Stomach (tissue), 9 donors: ENCODE data around the gene AGFG1. TPM values are rescaled to one million over a fixed set of nuclear protein-coding genes. Genes with fewer than 3 reads are reported as not detected.

Experiments used
- DNase-seq, 2 donors: peaks; one replicate each; pipeline versions ENCODE4 v3.0.0 to v3.0.0-alpha.2; 2013 to 2019
- H3K27ac ChIP-seq, 5 donors: fragments of 200-600 bp in 4 of 5; sonication (generic) in 4 of 5; one replicate each; pipeline ENCODE4 v1.5.1; 2013 to 2019; ENCODE audit warnings: mild to moderate bottlenecking in 1 of 5, moderate library complexity in 1 of 5
- H3K27me3 ChIP-seq, 3 donors: fragments of 200-600 bp; sonication (generic); one replicate each; pipeline ENCODE4 v1.5.1; 2017 to 2019; ENCODE audit warnings: mixed run types in 1 of 3
- H3K36me3 ChIP-seq, 4 donors: fragments of 200-600 bp; sonication (generic); 1 replicate in 3 of 4; 2 replicates in 1 of 4; pipeline ENCODE4 v1.5.1; 2016 to 2019
- H3K4me1 ChIP-seq, 4 donors: fragments of 200-600 bp; sonication (generic); one replicate each; pipeline ENCODE4 v1.5.1; 2016 to 2019
- H3K4me3 ChIP-seq, 4 donors: fragments of 200-600 bp; sonication (generic) in 3 of 4; one replicate each; pipeline ENCODE4 v1.5.1; 2016 to 2019; ENCODE audit warnings: mild to moderate bottlenecking in 1 of 4
- H3K9me3 ChIP-seq, 4 donors: fragments of 200-600 bp; sonication (generic); one replicate each; pipeline ENCODE4 v1.5.1; 2016 to 2019
- CTCF ChIP-seq, 7 experiments: fragments of 450-650 bp in 4 of 7; fragments of 200-600 bp in 3 of 7; sonication (generic) in 3 of 7; IDR thresholded peaks; one replicate each; pipeline ENCODE4 v1.5.1; 2016 to 2019; ENCODE audit warnings: antibody characterized with exemption in 7 of 7, control low read depth in 2 of 7, mild to moderate bottlenecking in 1 of 7
- EP300 ChIP-seq: sonication (generic); formaldehyde crosslinking; IDR thresholded peaks from one replicate; pipeline ENCODE4 v1.6.1; 2017; ENCODE audit warnings: antibody characterized with exemption
- POLR2A ChIP-seq, 4 donors: fragments of 450-650 bp; IDR thresholded peaks; one replicate each; pipeline ENCODE4 v1.6.1; 2016; ENCODE audit warnings: antibody characterized with exemption in 4 of 4, control low read depth in 2 of 4, mild to moderate bottlenecking in 1 of 4, moderate library complexity in 1 of 4
- POLR2AphosphoS5 ChIP-seq, 3 donors: sonication (generic); formaldehyde crosslinking; IDR thresholded peaks; one replicate each; pipeline ENCODE4 v1.6.1; 2016; ENCODE audit warnings: antibody characterized with exemption in 3 of 3
- WGBS, 5 donors: extraction: QIAGEN DNeasy Blood & Tissue Kit in 3 of 5; methylation state at CpG; one replicate each; pipeline versions ENCODE4 v1.1.5 to v1.1.7; 2013 to 2018; 5-methylcytosine and 5-hydroxymethylcytosine counted together
- intact Hi-C: fragments of 100-400 bp; cut with DNase I; formaldehyde crosslinking; loops from one replicate; pipeline ENCODE4 v1.15.1; 2023; ENCODE audit warnings: low total_unique reads
- polyA plus RNA-seq, 3 donors: library from polyadenylated mRNA; stranded (reverse); fragments of 200-250 nt; gene quantifications; one replicate each; pipeline ENCODE4 v1.2.3, GENCODE V29; 2013
- total RNA-seq, 5 donors: library from RNA; depleted of rRNA; stranded (reverse); fragments of >200 nt; gene quantifications; one replicate each; pipeline versions ENCODE4 v1.1.0 to v1.2.3, GENCODE V29; 2014 to 2016
- donor health status: healthy with polysubstance abuse.
- donor health status: Bipolar disorder and iron deficiency.
- donor health status: healthy.

AGFG1 gene
- total and polyA plus RNA-seq, 8 donors: 16.1 to 119 (median 35.7) TPM

GRCh38 chr2:227511239-227511930, 39.4 kb downstream of the AGFG1 start:
- WGBS, 5 donors: 61 to 81% (median 77%) methylated on average over 4 of the region's 4 CpGs
- no peaks in the 10 kb centered on the region for H3K36me3 ChIP-seq
- DNase-seq: no peak
- no peak overlapping the region for H3K4me3 ChIP-seq
- intact Hi-C loops: no loop called here
- H3K27ac ChIP-seq: peak overlapping the region in 3 of 5 donors; percentile 3 to 40 (median 36)
- peaks cover 45 to 96% (median 74%) of the 10 kb centered on the region in 4 donors for H3K4me1 ChIP-seq
- no peaks in the 10 kb centered on the region for H3K27me3 ChIP-seq
- H3K9me3 ChIP-seq: no peaks in the 10 kb centered on the region
- TF ChIP-seq POLR2AphosphoS5 (IDR thresholded peaks at IDR 0.05) (no peak), CTCF (IDR thresholded peaks at IDR 0.05) (no peak), EP300 (no peak), POLR2A (IDR thresholded peaks at IDR 0.05) (no peak)

- peaks cover 47 to 96% (median 74%) of the 10 kb centered on the region in 4 donors for H3K4me1 ChIP-seq
- intact Hi-C loops: no loop called here
These were observed 40.0 kb downstream of the AGFG1 start for GRCh38 chr2:227511955-227512354.

GRCh38 chr2:227513113-227513512, 41.2 kb downstream of the AGFG1 start:
- peaks cover 46 to 98% (median 76%) of the 10 kb centered on the region in 4 donors for H3K4me1 ChIP-seq
- WGBS, 5 donors: 35 to 63% (median 50%) methylated on average over 1 of the region's 1 CpG
- intact Hi-C loops: no loop called here
- no peak for DNase-seq
- no peak overlapping the region for H3K4me3 ChIP-seq
- no peaks in the 10 kb centered on the region for H3K27me3 ChIP-seq
- TF ChIP-seq EP300 (no peak), POLR2AphosphoS5 (IDR thresholded peaks at IDR 0.05) (no peak), CTCF (IDR thresholded peaks at IDR 0.05) (no peak), POLR2A (IDR thresholded peaks at IDR 0.05) (no peak)
- H3K27ac ChIP-seq: no peak overlapping the region
- no peaks in the 10 kb centered on the region for H3K9me3 ChIP-seq
- no peaks in the 10 kb centered on the region for H3K36me3 ChIP-seq

More at GRCh38 chr2:227511955-227512354, 40.0 kb downstream of the AGFG1 start:
- WGBS, 5 donors: 31 to 69% (median 44%) methylated on average over 3 of the region's 3 CpGs
- Histone ChIP-seq H3K27me3 (no peaks in the 10 kb centered on the region), H3K36me3 (no peaks in the 10 kb centered on the region), H3K4me3 (no peak overlapping the region), H3K27ac (peak overlapping the region in 2 of 5 donors; percentile 36 to 40), H3K9me3 (no peaks in the 10 kb centered on the region)
- no peak for DNase-seq
- TF ChIP-seq EP300 (no peak), CTCF (IDR thresholded peaks at IDR 0.05) (no peak), POLR2AphosphoS5 (IDR thresholded peaks at IDR 0.05) (no peak), POLR2A (IDR thresholded peaks at IDR 0.05) (no peak)

GRCh38 chr2:227515742-227516141, 43.8 kb downstream of the AGFG1 start:
- H3K9me3 ChIP-seq: no peaks in the 10 kb centered on the region
- 59 to 71% (median 70%) methylated on average over 1 of the region's 1 CpG for WGBS, 5 donors

More at GRCh38 chr2:227515742-227516141, 43.8 kb downstream of the AGFG1 start:
- intact Hi-C loops: no loop called here
- H3K27ac ChIP-seq: no peak overlapping the region
- H3K36me3 ChIP-seq: peaks cover 0 to 2% (median 0%) of the 10 kb centered on the region in 4 donors
- no peak for DNase-seq
- no peaks in the 10 kb centered on the region for H3K27me3 ChIP-seq
- TF ChIP-seq POLR2A (IDR thresholded peaks at IDR 0.05) (no peak), POLR2AphosphoS5 (IDR thresholded peaks at IDR 0.05) (no peak), EP300 (no peak), CTCF (IDR thresholded peaks at IDR 0.05) (no peak)
- no peak overlapping the region for H3K4me3 ChIP-seq
- H3K4me1 ChIP-seq: peaks cover 26 to 93% (median 61%) of the 10 kb centered on the region in 4 donors
